Dermis microvascular lymphatic vessel endothelial cell (primary cell): Measurements from ENCODE around the gene TXK. TPM values are rescaled to one million over a fixed set of nuclear protein-coding genes. Genes with fewer than 3 reads are reported as not detected.
A peak's percentile ranks its signal among the peaks of the same experiment; 100 is the strongest.

Experiments used
- DNase-seq, 2 donors: peaks; one replicate each; pipeline versions ENCODE4 v3.0.0 to v3.0.0-alpha.2; 2010; ENCODE audit warnings: low read depth in 2 of 2
- total RNA-seq: library from RNA; depleted of rRNA; stranded (reverse); fragments of >200 nt; gene quantifications from 2 replicates; pipeline ENCODE4 v1.2.1, GENCODE V29; 2014

Gene TXK
- total RNA-seq, 1 donor from 2014 or later, result under 0.01 TPM

- no peak for DNase-seq
Observed at GRCh38 chr4:48051078-48051477, 83.0 kb downstream of the TXK start.

GRCh38 chr4:48049483-48049882, 84.6 kb downstream of the TXK start:
- DNase-seq, result no peak

GRCh38 chr4:48047896-48048295, 86.2 kb downstream of the TXK start:
- no peak for DNase-seq

- no peak for DNase-seq
Observed at GRCh38 chr4:48047421-48047844, 86.6 kb downstream of the TXK start.

- DNase-seq, result no peak
Observed at GRCh38 chr4:48046059-48046458, 88.0 kb downstream of the TXK start.

- no peak for DNase-seq
Observed at GRCh38 chr4:48044298-48044697, 89.8 kb downstream of the TXK start.

GRCh38 chr4:48043504-48043903, 90.5 kb downstream of the TXK start:
- DNase-seq, result no peak

GRCh38 chr4:48042979-48043461, 91.0 kb downstream of the TXK start:
- no peak for DNase-seq

- no peak for DNase-seq
Observed at GRCh38 chr4:48041535-48042137, 92.4 kb downstream of the TXK start.

- no peak for DNase-seq
Observed at GRCh38 chr4:48039561-48039960, 94.5 kb downstream of the TXK start.

GRCh38 chr4:48038666-48039065, 95.4 kb downstream of the TXK start:
- DNase-seq, result no peak

- DNase-seq, result no peak
Observed at GRCh38 chr4:48037117-48037462, 97.0 kb downstream of the TXK start.

- DNase-seq, result no peak
Observed at GRCh38 chr4:48035952-48036351, 98.1 kb downstream of the TXK start.

- DNase-seq, result peak in 1 of 2 donors; percentile 35
Observed at GRCh38 chr4:48033825-48034413, 100.1 kb downstream of the TXK start.

GRCh38 chr4:48033412-48033811, 100.6 kb downstream of the TXK start:
- DNase-seq, result no peak

GRCh38 chr4:48032721-48033120, 101.3 kb downstream of the TXK start:
- no peak for DNase-seq

- DNase-seq, result no peak
Observed at GRCh38 chr4:48031802-48032525, 102.1 kb downstream of the TXK start.

- DNase-seq, result no peak
Observed at GRCh38 chr4:48030470-48030869, 103.6 kb downstream of the TXK start.

- DNase-seq, result no peak
Observed at GRCh38 chr4:48028696-48029095, 105.4 kb downstream of the TXK start.

- no peak for DNase-seq
Observed at GRCh38 chr4:48027653-48028052, 106.4 kb downstream of the TXK start.

GRCh38 chr4:48025005-48025404, 109.0 kb downstream of the TXK start:
- DNase-seq, result no peak

GRCh38 chr4:48024522-48024921, 109.5 kb downstream of the TXK start:
- DNase-seq, result no peak
